HG03575 (cell line): ENCODE results near the gene RHBDD3.

Experiments used
- ATAC-seq: cut with Tn5 transposase; IDR thresholded peaks from one replicate; pipeline ENCODE4 v1.9.1; 2021; ENCODE audit not compliant: unreplicated experiment, insufficient number of reproducible peaks, low FRiP score; ENCODE audit errors: extremely low read depth

The RHBDD3 gene

DNA sequence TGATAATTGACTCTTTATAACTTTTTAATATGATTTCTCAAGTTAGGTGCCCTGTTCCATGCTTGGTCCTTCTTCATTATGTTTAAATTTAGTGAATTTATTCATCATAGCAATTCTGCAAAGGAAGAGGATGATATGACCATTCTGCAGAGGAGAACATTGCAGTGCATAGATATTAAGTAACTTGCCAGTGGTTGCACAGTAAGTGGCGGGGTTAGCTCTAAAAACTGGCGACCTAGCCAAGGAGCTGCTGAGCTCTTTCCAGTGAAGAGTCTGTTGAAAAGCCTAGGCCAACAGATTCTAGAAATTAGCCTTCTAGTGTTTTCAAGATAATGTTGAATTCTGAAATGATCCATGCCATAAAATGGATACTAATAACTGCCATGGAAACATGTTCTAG lies 4.8 kb upstream of the RHBDD3 start:
- no peak for ATAC-seq

DNA sequence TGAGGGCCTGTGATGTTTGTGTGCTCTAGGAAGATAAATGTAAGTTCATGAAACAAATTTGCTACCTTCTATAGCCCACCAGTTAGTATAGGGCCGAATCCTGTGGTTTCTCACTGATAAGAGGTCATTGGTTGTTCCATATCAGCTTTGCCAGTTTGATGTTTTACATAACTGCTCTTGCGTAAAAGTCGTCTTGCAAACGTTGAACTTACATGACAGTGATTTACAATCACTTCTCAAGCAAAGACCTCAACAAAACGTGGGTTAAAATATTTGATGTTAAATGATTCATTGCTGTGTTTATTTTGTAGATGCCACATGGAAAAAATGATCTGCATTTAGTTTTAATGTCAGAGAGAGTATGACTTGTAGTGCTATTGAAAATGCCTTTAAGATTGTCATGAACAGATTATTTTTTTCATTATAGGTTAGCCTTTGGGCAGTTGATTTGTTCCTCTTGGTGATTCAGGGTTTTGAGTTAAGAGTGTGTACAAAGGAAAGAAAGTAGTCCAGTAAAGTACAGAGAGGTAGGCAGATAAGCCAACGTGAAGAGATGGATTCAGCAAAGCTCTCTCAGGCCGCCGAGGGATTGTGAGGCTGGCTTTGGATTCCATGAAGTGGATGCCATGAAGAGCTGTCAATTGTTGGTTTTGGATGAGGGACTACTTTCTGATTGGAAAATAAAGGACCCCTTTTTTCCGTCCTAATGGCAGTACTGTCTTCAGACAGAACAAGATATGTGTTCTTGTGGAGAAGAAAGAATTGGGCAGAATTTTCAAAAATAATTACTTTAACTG lies 2.9 kb upstream of the RHBDD3 start:
- no peak for ATAC-seq

DNA sequence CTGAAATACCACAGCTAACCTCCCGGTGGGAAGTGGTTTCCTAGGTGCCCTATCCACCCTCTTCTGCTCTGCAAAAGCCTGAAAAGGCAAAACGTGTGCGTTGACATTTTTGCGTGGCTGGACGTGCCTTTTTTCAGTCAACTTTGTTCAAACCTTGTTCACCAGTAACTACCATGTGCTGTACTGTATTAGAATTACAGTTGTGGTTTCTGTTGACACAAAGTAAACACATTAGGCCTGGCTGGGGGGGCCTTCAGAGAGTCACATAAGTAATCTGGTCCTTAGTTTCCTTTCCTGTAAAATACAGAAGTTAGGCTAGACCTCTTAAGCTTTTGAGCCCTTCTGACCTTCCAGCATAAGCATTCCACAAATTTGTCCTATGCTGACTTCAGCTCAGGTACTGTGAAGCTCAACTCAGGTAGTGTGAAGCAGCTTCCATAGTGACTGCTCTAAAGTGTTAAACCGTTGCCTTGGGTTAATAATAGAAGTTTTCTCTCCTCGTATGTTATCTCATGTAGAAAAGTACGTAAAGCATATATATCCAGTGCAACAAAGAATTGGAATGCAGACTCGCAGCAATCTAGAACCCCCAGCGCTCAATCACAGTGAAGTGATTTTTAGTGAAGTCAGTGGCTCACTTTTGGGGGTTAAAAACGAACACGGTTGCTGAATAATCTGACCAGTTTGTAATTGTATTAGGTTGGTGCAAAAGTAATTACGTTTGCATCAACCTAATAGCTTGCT lies 2.1 kb upstream of the RHBDD3 start:
- ATAC-seq: no peak

DNA sequence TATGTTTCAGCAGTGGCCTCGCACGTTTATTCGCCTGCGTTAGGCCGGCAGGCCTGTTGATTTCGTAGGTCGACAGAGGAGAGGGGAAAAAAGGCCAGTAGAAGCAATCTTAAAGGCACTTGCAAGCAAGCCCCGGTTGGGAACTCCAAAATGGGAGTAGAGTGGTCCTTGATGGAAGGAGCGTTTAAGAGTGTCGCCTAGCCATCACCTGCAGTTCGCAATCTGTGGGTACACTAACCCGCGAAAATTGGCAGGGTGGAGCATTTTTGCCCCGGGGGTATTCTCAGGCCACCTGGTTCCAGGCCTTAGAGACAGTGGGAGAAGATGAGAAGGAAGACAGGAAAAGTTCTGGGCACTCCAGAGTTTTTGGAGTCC lies 1.4 kb upstream of the RHBDD3 start:
- no peak for ATAC-seq

DNA sequence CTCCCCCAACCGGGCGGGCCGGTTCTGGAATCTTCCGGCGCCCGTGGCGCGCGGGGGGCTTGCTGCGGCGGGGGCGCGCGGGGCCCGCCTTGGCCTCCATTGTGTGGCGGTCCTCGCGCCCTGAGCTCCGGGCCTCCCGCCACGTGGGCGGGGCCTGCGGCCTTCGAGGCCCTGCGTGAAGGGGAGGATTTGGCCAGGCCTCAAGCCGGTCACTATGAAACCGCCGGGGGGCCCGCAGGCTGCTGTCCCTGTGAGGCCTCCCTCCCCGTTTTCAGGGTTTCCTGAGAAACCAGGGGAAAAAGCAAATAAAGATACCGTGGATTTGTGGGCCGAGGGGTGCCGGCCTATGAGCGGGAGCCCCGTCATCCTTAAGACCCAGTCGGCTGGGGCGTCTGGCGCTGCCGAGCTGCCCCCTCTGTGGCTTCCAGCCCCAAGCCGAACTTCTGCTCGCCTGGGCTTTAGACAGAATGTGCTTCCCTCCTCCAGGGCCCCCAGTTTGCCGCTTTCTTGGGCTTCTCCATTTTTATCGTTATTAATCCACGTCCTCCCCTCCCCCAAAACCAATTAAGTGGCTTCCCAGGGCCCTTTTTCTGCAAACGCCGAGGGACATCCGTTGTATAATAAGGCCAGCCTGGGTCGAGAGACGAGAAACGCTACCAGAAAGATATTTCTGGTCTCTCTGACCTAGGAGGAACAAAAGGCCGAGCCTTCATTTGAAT lies 889 bp upstream of the RHBDD3 start:
- no peak for ATAC-seq

DNA sequence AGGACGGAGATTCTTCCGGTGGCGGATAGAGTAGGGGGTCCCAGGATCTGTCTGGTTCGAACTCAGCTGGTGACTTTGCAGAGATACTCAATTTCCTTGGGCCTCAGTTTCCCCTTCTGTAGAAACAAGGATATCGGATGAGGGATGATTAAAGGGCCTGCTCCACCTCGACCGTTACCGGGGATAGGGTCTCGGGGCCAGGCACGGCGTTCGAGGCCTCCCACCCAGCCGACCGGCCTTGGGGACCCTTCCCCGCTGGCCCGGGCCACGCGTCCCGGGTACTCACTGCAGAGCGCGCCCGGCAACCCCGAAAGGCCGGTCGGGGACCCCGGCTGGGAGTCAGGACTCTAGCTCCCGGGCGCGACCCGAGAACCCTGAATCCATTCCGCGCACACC lies 321 bp downstream of the RHBDD3 start:
- ATAC-seq: no peak

DNA sequence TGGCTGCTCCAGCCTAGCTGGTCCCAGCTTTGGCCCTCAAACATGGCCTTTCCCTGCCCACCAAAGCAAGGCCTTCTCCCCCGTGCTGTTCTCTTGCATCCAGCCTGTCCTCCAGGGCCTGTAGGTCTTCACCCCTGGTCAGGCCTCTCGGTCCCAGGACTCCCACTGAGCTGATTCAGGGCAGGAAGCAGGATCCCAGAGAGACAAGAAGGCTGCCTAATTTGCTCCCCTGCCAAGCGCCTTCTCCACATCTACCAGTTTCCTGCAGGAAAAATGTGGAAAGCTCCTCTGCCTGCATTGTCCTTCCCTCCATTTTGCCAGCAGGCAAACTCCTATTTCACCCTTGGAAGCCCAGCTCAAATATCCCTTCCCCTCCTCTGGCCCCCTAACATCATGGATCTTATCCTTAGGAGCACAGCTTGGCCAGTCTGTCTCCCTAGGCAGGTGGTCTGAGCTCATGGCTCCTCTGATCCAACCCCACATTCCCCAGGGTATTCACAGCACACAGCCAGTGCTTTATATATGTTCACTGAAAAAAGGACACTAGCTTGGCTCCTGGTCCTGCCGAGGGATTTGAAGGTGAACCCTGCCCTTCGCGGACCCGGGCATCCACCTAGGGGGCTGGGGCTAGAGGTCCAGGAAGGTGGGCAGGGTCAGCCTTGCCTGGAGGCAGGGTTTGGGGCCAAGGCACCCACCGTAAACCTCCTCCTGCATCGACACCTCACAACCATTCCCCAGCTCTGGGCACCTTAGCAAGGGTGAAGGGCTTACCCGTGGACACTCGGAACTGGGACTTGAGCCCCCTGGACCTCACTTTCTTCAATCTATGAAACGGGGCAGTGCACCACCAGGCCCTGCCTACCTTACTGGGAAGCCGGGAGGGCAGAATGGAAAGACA lies 968 bp downstream of the RHBDD3 start:
- no peak for ATAC-seq

DNA sequence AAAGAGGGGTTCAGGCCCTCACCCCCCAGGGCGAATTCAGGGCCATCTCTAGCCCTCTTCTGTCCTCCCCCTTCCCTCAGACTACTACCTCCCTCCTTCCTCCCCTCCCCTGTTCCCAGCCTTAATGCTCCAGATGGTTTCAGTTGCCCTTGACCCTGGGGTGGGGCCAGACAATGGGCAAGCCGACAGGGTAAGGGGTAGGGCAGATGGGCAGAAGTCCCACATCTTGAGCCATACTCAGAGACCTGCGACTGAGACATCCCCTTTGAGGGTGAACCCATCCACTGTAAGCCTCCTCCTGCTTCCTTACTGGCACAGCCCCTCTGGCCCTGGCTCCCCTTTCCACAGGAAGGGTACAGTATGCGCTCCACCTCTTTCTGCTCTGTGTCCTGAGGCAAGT lies 1.9 kb downstream of the RHBDD3 start:
- ATAC-seq: no peak

DNA sequence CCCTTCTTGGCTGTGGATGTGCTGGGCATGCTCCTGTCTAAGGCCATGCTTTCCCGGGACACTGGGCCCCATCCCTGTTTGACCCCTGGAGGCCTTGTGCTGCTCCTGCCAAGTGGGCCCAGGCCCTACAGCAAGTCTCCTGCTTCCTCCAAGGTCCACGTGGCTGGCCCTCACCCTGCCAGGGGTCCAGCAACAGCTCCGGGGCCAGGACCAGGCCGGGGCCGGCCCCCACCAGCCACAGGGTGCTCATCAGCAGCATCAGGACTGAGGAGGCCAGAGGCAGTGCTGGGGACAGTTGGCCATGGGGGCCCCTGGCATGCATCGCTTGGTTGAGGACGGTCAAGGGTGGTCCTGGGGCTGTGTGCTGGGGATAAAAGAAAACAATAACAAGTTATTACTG lies 2.5 kb downstream of the RHBDD3 start:
- no peak for ATAC-seq

DNA sequence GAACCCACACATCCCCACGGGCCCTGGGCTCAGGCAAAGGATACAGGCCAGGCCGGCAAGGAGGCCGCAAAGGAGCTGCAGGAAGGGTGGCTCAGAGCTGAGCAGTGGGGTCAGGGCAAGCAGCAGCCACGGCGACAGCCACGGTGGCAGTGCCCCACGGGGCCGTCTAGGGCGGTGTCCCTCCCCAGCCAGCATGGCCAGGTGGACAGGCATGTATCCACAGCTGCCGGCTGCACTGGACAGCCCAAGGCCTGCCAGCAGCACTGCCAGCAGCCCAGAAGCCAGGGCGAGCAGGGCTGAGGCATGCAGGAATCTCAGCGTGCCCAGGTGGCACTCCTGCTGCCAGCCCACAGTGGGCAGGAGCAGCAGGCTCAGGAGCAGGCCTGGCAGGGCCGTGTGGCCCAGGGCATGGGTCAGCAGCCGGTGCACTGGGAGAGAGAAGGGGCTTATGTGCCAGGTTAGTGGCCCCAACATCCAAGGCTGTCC lies 3.9 kb downstream of the RHBDD3 start:
- ATAC-seq: no peak

DNA sequence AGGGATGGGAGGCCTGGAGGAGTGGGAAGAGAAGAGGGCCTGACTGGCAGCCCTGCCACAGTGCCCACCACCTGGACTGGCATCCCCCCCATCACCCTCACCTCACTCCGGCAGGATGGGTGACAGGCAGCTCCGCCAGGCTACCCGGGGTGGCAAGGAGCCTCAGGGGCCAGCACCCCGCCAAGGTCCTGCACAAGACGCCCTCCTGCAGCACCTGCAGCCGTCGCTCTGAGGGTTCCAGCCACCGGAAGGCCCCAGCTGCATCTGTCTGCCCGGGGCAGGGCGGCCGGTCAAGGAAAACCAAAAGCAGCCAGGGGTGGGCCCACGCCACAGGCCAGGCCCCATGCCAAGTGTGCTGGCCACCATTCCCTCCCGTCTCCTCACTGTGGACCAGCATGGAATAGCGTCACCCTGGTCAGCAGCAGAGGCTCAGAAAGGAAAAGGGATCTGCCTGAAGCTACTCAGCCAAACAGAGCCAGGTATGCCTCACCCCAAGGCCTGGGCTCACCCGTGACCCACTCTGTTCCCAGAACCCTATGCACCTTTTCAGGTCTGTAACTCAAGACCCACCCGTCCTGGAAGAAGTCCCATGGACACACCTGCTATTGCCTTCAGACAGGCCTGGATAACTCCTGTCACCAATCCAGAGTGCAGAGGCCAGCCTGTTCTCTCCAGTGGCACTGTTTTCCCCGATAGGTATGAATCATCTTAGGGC lies 7.0 kb downstream of the RHBDD3 start:
- ATAC-seq: no peak

DNA sequence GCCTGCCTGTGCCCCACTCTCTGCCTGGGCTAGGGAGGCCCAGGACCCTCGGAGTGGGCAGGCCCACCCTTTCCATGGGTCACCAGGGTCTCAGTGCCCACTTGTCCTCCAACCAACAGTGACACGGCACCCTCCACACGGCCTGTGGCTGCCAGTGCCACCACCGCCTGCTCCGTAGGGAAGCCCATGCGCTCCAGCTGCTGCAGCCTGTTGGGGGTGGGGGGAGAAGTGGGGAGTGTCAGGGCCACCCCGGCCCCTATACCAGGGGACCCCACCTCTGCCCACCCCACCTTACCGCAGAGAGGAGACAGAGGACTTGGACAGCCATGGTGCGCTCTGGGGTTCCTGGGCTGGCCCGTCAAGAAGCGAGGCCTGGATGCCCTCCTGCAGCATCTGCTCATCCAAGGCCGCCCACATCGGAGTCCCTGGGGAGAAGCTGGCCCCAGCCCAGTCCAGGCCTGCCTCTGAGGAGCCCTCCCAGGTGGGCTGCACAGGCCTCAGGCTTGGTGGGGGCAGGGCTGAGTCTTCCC lies 7.7 kb downstream of the RHBDD3 start:
- no peak for ATAC-seq

DNA sequence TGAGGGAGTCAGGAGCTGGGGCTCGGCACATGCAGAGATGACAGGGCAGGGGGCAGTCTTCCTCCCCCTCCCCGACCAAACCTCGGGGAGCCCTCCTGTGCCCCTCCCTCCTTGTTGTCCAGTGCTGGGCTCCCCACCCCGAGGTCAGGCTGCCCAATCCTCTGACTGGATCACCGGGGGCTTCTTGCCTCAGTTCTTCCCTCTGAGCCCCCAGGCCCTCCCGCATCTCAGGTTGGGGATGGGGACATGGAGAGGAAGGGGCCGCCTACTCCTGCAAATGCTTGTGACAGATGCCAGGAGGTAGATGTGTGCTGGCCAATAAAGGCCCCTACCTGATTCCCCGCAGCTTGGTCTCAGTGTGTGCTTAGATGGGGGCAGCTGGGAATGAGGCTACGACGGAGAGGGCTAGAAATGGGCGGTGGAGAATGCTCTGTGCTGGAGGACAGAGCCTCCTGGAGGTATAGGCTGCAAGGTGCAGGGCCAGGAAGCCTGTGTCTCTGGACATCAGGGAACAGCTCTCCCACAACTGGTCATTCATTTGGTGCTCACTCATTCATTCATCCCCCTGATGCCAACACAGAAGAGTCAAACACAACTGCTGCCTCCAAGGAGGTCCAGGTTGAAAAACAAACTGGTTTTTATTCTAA lies 8.4 kb downstream of the RHBDD3 start:
- ATAC-seq: no peak

DNA sequence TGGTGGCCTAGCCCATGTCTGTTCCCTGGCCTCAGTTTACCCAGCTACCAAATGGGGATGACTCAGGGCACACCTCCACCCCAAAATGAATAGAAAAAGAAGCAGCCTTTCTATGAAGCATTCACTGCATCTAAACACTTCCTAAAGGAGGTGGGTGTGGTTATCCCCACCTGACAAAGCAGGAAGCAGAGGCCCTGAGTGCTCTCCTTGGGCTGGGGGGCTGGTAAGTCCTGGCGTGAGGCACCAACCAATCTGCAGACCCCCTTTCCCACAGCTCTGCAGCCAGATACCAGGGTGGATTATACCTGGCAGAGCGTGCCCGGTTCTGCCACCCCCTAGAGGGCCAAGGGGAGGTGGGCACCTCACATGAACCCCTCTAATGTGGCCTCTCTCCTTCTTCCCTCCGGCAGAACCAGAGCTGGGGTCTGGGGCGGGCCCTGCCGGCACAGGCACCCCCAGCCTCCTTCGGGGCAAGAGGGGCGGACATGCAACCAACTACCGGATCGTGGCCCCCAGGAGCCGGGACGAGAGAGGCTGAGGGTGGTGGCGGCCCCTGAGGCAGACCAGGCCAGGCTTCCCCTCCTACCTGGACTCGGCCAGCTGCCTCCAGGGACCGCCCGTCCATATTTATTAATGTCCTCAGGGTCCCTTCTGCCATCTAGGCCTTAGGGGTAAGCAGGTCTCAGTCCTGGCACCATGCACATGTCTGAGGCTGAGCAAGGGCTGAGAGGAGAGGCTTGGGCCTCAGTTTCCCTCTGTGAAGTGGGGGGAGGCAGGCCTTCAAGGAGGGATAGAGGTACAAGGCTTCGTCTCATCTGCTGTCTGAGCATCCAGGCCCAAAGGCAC lies 9.2 kb downstream of the RHBDD3 start:
- no peak for ATAC-seq

DNA sequence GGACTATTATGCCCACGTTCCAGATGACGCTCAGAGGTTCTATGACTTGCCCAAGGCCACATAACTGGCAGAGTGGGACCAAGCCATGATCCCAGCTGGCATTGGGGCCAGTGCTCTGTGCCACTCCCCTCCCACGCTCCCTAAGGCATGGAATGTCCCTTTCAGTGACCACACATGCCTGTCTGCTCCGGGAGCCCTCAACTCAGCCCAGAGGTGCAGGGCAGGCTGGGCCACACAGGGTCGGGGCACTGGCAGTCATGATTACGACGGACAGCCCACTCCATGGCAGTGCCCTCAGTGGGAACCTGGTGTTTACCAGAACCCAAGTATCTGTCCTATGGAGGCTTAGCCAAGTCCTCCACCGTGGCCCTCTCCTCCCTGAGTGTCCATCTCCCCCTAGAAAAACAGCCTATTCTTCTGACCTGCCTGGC lies 10.0 kb downstream of the RHBDD3 start:
- ATAC-seq: no peak

DNA sequence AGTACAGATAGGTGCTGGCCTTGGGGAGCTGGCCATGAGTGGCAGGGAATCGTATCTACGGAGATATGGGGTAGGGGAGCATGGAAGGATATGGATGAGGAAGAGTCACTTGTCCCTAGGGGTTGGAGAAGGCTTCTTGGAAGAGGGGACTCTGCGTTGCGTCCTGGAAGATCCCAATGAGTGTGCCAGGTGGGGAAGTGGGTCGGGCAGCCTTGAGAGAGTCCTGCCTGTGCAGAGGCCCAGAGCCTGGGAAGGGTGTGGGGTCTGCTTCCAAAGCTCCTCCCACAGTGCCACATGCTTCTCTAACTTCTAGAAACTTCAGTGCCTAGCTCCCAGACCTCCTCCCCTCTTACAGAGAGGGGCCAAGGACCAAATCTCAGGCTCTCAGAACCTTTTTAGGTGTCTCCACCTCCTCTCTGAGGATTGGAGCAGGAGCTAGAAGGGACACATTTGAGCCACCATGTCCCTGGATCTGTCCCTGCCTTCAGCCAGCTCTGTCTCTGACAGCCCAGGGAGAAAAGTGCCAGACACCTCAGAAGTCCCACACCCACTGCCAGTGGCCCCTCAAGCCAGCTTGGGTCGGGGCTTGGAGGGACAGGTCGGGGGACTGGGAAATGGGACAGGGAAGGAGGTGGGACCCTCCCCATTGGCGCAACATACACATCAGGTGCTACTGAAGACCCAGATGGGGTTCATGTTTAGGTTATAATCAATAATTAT lies 11.0 kb downstream of the RHBDD3 start:
- ATAC-seq: no peak
